GM12878 (cell line): ENCODE results near the gene WFS1. TPM values are rescaled to one million over a fixed set of nuclear protein-coding genes. Genes with fewer than 3 reads are reported as not detected.

Source experiments
- ATAC-seq: fragments of 200-7000 bp; cut with Tn5 transposase; 3 replicates; pipeline ENCODE4 v1.9.1; 2020; ENCODE audit warnings: mild to moderate bottlenecking, moderate library complexity
- BruUV-seq: library from RNA; stranded (reverse); fragments of 400-500 nt; replicated peaks from 2 replicates; lab custom pipeline; 2021; lab: Mats Ljungman, UMichigan
- CTCF ChIA-PET: fragments of 300-600 bp; sonication (Branson Sonifier 250); formaldehyde crosslinking; extraction: SDS; loops from one replicate; lab custom pipeline; 2021; ENCODE audit warnings: inconsistent platforms; lab: Yijun Ruan, JAX
- POLR2A ChIA-PET: fragments of 350-600 bp; formaldehyde crosslinking; extraction: SDS; loops from one replicate; lab custom pipeline; 2021; ENCODE audit warnings: inconsistent platforms; lab: Charles Lee
- RAD21 ChIA-PET: fragments of 300-600 bp; sonication (Branson Sonifier 250); formaldehyde crosslinking; loops from one replicate; lab custom pipeline; 2023; ENCODE audit warnings: antibody characterized with exemption; ENCODE audit not compliant: unreplicated experiment; lab: Charles Lee
- SMC1A ChIA-PET: fragments of 300-600 bp; sonication (Branson Sonifier 250); formaldehyde crosslinking; loops from one replicate; lab custom pipeline; 2023; ENCODE audit not compliant: unreplicated experiment, uncharacterized antibody; lab: Charles Lee
- DNase-seq: peaks from one replicate; pipeline ENCODE4 v3.0.0-alpha.2; 2011; ENCODE audit warnings: low read depth, low spot score
- FAIRE-seq: peaks from 3 replicates; lab custom pipeline; 2011; peaks lifted over from hg19 to GRCh38; lab: Jason Lieb, UNC
- H2AFZ ChIP-seq: 2 replicates; pipeline ENCODE4 v1.6.0; 2011; ENCODE audit warnings: low read depth, low read length, control low read depth; ENCODE audit not compliant: control insufficient read depth
- H3K27ac ChIP-seq: 2 replicates; pipeline ENCODE4 v1.5.1; 2011; ENCODE audit warnings: control low read depth; ENCODE audit not compliant: control insufficient read depth, insufficient read depth
- H3K27me3 ChIP-seq, 2 experiments: replicated peaks in 1 of 2; 2 replicates each; pipeline versions ENCODE4 v1.6.0 to v1.6.1; 2011; ENCODE audit warnings: low read length in 1 of 2; ENCODE audit not compliant: control insufficient read depth in 2 of 2, insufficient read depth in 2 of 2
- H3K36me3 ChIP-seq, 2 experiments: 2 replicates each; pipeline ENCODE4 v1.5.1; 2011; ENCODE audit warnings: low read length in 1 of 2; ENCODE audit not compliant: control insufficient read depth in 2 of 2, insufficient read depth in 2 of 2
- H3K4me1 ChIP-seq: 2 replicates; pipeline ENCODE4 v1.6.1; 2011; ENCODE audit warnings: mild to moderate bottlenecking, low read length, moderate library complexity, mixed read lengths; ENCODE audit not compliant: control insufficient read depth, insufficient read depth
- H3K4me2 ChIP-seq: 2 replicates; pipeline ENCODE4 v1.6.0; 2011; ENCODE audit warnings: control low read depth; ENCODE audit not compliant: control insufficient read depth, insufficient read depth
- H3K4me3 ChIP-seq: fragments of 200-600 bp; sonication (generic); 2 replicates; pipeline ENCODE4 v1.5.1; 2016
- H3K79me2 ChIP-seq: 2 replicates; pipeline ENCODE4 v1.6.0; 2011; ENCODE audit warnings: low read length; ENCODE audit not compliant: control insufficient read depth, insufficient read depth
- H3K9ac ChIP-seq: 2 replicates; pipeline ENCODE4 v1.8.0; 2011; ENCODE audit warnings: low read length, control low read depth, mixed read lengths; ENCODE audit not compliant: control insufficient read depth, insufficient read depth
- H3K9me3 ChIP-seq: replicated peaks from 3 replicates; pipeline ENCODE4 v1.5.1; 2011; ENCODE audit warnings: mild to moderate bottlenecking, low read length; ENCODE audit not compliant: control insufficient read depth, insufficient read depth
- H4K20me1 ChIP-seq: 2 replicates; pipeline ENCODE4 v1.6.0; 2011; ENCODE audit not compliant: control insufficient read depth, insufficient read depth
- EGR1 ChIP-seq, 2 experiments: IDR thresholded peaks; 1 replicate in 1 of 2; 2 replicates in 1 of 2; pipeline ENCODE4 v1.6.1; 2011 to 2012; ENCODE audit warnings: low read depth in 2 of 2, low read length in 2 of 2, borderline replicate concordance in 1 of 2, mild to moderate bottlenecking in 1 of 2, moderate library complexity in 1 of 2
- WGBS: methylation state at CpG from one replicate; pipeline ENCODE4 v1.1.6; 2016; ENCODE audit warnings: low lambda C conversion rate; ENCODE audit not compliant: insufficient replicate concordance, insufficient coverage; ENCODE audit errors: missing lambda C conversion rate; 5-methylcytosine and 5-hydroxymethylcytosine counted together
- in situ Hi-C: fragments of 300-500 bp; cut with MboI; formaldehyde crosslinking; loops from 9 replicates; pipeline ENCODE4 v1.14.3; 2018; ENCODE audit warnings: mixed read lengths
- intact Hi-C: fragments of 100-400 bp; cut with micrococcal nuclease; formaldehyde crosslinking; loops from one replicate; pipeline ENCODE4 v1.14.2; 2022; ENCODE audit not compliant: unreplicated experiment
- polyA plus RNA-seq, 11 experiments: library from polyadenylated mRNA; depleted of rRNA in 4 of 11; unstranded in 6 of 11; stranded (reverse) in 5 of 11; fragments of >200 nt; fragmentation: Nextera tagmentation in 4 of 11; fragmentation: Illumina TruSeq in 1 of 11; extraction: Ambion mirVana in 4 of 11; extraction: Trizol in 1 of 11; gene quantifications; 1 replicate in 1 of 11; 2 replicates in 10 of 11; pipeline versions ENCODE4 v1.2.1 to v1.2.3, GENCODE V29; 2011 to 2016; ENCODE audit warnings: inconsistent platforms in 2 of 11, missing spikeins in 2 of 11, low read depth in 1 of 11
- total RNA-seq, 4 experiments: library from RNA; depleted of rRNA in 3 of 4; stranded (reverse); fragments of >200 nt in 3 of 4; fragmentation: Illumina TruSeq in 1 of 4; extraction: Trizol in 1 of 4; gene quantifications; 2 replicates each; pipeline versions ENCODE4 v1.2.1 to v1.2.3, GENCODE V29; 2013 to 2021
- TF ChIP-seq, protein P1 (sequence below): IDR thresholded peaks from 2 replicates; pipeline ENCODE4 v1.6.1; 2012; ENCODE audit warnings: mild to moderate bottlenecking, low read depth, low read length

Gene WFS1
- total and polyA plus RNA-seq, 10 of the 15 experiments (the other 5 are each of a cell fraction or from before 2014, with no cell fraction given): 0.31 to 4.7 (median 2.0) TPM

DNA sequence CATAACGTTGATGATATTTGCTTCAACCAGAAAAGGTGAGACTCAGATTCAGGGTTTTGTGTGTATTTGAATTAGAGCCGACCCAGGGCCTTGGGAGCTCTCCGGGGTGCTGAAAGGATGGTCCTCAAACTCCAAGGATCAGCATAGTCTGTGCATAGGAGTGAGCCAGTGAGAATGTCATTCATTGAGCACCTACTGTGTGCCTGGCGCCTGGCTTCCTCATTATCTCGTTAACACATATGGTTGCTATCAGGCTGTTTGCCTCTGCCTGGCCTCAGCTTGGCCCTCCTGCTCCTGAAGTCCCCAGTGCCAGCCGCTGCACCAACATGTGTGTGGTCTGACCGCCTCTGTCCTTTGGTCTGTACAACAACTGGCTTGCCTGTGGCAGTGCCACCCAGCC is 44.2 kb upstream of the WFS1 start:
- POLR2A ChIA-PET: no interaction called here
- Histone ChIP-seq H3K9ac (no peak overlapping the region), H3K4me2 (no peak overlapping the region), H3K79me2 (no peaks in the 10 kb centered on the region), H3K4me1 (0 out of 2 replicates have a peak, but pooled peaks cover 2% of the 10 kb centered on the region), H2AFZ (no peak overlapping the region), H3K27me3 (no peaks in the 10 kb centered on the region; a peak in 2 of 4 replicates), H3K4me3 (no peak overlapping the region), H4K20me1 (no peaks in the 10 kb centered on the region; the same call in 1 of the 2 replicates), H3K36me3 (no peaks in the 10 kb centered on the region), H3K9me3 (peaks cover 5% of the 10 kb centered on the region), H3K27ac (no peak overlapping the region)
- in situ Hi-C loops (no loop called here), intact Hi-C loops (no loop called here)
- DNase-seq (no peak), FAIRE-seq (no peak), ATAC-seq (peak; percentile 55)
- RAD21 ChIA-PET: no interaction called here
- WGBS: 37% methylated on average over 7 of the region's 7 CpGs
- SMC1A ChIA-PET: interaction anchor here (1.2 to 1.6 kb wide), 2 partner anchors 43 to 45 kb away, joined by 3 to 4 read pairs; no protein-coding TSS in a partner anchor
- CTCF ChIA-PET: interaction anchor here (1.7 to 2.8 kb wide), 2 partner anchors 21 to 25 kb away, joined by 4 to 16 read pairs; no protein-coding TSS in a partner anchor
- no TSS peak for BruUV-seq
- no peak for TF ChIP-seq EGR1 (IDR thresholded peaks at IDR 0.05; ENCODE audit: borderline replicate concordance in 1 of 2, low read depth in 2 of 2, low read length in 2 of 2)
- TF ChIP-seq, protein P1, sequence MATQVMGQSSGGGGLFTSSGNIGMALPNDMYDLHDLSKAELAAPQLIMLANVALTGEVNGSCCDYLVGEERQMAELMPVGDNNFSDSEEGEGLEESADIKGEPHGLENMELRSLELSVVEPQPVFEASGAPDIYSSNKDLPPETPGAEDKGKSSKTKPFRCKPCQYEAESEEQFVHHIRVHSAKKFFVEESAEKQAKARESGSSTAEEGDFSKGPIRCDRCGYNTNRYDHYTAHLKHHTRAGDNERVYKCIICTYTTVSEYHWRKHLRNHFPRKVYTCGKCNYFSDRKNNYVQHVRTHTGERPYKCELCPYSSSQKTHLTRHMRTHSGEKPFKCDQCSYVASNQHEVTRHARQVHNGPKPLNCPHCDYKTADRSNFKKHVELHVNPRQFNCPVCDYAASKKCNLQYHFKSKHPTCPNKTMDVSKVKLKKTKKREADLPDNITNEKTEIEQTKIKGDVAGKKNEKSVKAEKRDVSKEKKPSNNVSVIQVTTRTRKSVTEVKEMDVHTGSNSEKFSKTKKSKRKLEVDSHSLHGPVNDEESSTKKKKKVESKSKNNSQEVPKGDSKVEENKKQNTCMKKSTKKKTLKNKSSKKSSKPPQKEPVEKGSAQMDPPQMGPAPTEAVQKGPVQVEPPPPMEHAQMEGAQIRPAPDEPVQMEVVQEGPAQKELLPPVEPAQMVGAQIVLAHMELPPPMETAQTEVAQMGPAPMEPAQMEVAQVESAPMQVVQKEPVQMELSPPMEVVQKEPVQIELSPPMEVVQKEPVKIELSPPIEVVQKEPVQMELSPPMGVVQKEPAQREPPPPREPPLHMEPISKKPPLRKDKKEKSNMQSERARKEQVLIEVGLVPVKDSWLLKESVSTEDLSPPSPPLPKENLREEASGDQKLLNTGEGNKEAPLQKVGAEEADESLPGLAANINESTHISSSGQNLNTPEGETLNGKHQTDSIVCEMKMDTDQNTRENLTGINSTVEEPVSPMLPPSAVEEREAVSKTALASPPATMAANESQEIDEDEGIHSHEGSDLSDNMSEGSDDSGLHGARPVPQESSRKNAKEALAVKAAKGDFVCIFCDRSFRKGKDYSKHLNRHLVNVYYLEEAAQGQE: peak; percentile 94
